Measurements from ENCODE around the gene CGB1.
"Not testable (repeated sequence)": the region's sequence is repeated elsewhere in the genome, so short reads cannot be mapped to it uniquely, and the experiment has no call there.

CGB1 gene

GRCh38 chr19:49058562-49058961 lies 21.9 kb upstream of the CGB1 start:
- DNase-seq (ENCODE audit: low spot score) (no peak), FAIRE-seq (no peak)

GRCh38 chr19:49057636-49058234 lies 21.0 kb upstream of the CGB1 start, which contains the start of gene CGB7:
Gene CGB7, minus strand, starts transcription at chr19:49057749. Its CDS starts 2,374 bp downstream, at chr19:49055375.
- no peak for FAIRE-seq
- DNase-seq (ENCODE audit: low spot score): peak; percentile 39

- not testable (repeated sequence) for DNase-seq (ENCODE audit: low spot score); FAIRE-seq
These were observed 20.4 kb upstream of the CGB1 start for GRCh38 chr19:49056902-49057596.

GRCh38 chr19:49056101-49056901 lies 19.6 kb upstream of the CGB1 start:
- FAIRE-seq (no peak), DNase-seq (ENCODE audit: low spot score) (peak; percentile 38)

GRCh38 chr19:49050376-49051033 lies 13.8 kb upstream of the CGB1 start:
- peak; percentile 53 for FAIRE-seq
- DNase-seq (ENCODE audit: low spot score): peak; percentile 77

- DNase-seq (ENCODE audit: low spot score); FAIRE-seq: not testable (repeated sequence)
These were observed 13.1 kb upstream of the CGB1 start for GRCh38 chr19:49049834-49050233.

GRCh38 chr19:49049011-49049410 lies 12.3 kb upstream of the CGB1 start, which contains the start of gene CGB8:
Gene CGB8, minus strand, starts transcription at chr19:49049111. Its CDS starts 372 bp downstream, at chr19:49048739.
- DNase-seq (ENCODE audit: low spot score); FAIRE-seq: not testable (repeated sequence)

- not testable (repeated sequence) for DNase-seq (ENCODE audit: low spot score); FAIRE-seq
These were observed 6.9 kb upstream of the CGB1 start, which contains the start of gene CGB5 for GRCh38 chr19:49043548-49043947. Gene CGB5, plus strand, starts transcription at chr19:49043848. Its CDS starts 362 bp downstream, at chr19:49044210.

- not testable (repeated sequence) for FAIRE-seq
These were observed 6.0 kb upstream of the CGB1 start for GRCh38 chr19:49042666-49043065.

GRCh38 chr19:49042177-49042576 lies 5.5 kb upstream of the CGB1 start:
- peak; percentile 60 for DNase-seq (ENCODE audit: low spot score)
- no peak for FAIRE-seq

More at GRCh38 chr19:49042666-49043065, 6.0 kb upstream of the CGB1 start:
- DNase-seq (ENCODE audit: low spot score): not testable (repeated sequence)

- DNase-seq (ENCODE audit: low spot score); FAIRE-seq: not testable (repeated sequence)
These were observed 3.0 kb upstream of the CGB1 start for GRCh38 chr19:49039736-49040135.

GRCh38 chr19:49038557-49039276 lies 2.0 kb upstream of the CGB1 start:
- DNase-seq (ENCODE audit: low spot score) (peak; percentile 90), FAIRE-seq (peak; percentile 79)

- DNase-seq (ENCODE audit: low spot score); FAIRE-seq: not testable (repeated sequence)
These were observed 1.4 kb upstream of the CGB1 start for GRCh38 chr19:49038111-49038510.

GRCh38 chr19:49031642-49032301 lies 4.9 kb downstream of the CGB1 start, which contains the start of gene CGB2:
Gene CGB2, plus strand, starts transcription at chr19:49031890. Its CDS starts 206 bp downstream, at chr19:49032096.
- not testable (repeated sequence) for DNase-seq (ENCODE audit: low spot score); FAIRE-seq

GRCh38 chr19:49030323-49030722 lies 6.4 kb downstream of the CGB1 start:
- not testable (repeated sequence) for FAIRE-seq; DNase-seq (ENCODE audit: low spot score)

- FAIRE-seq: not testable (repeated sequence)
- DNase-seq (ENCODE audit: low spot score): peak; percentile 49
These were observed 6.9 kb downstream of the CGB1 start for GRCh38 chr19:49029749-49030148.

- not testable (repeated sequence) for FAIRE-seq; DNase-seq (ENCODE audit: low spot score)
These were observed 8.0 kb downstream of the CGB1 start for GRCh38 chr19:49028686-49029085.

GRCh38 chr19:49025599-49025998 lies 11.1 kb downstream of the CGB1 start:
- not testable (repeated sequence) for FAIRE-seq
- peak; percentile 22 for DNase-seq (ENCODE audit: low spot score)

- DNase-seq (ENCODE audit: low spot score); FAIRE-seq: not testable (repeated sequence)
These were observed 11.6 kb downstream of the CGB1 start for GRCh38 chr19:49025088-49025487.
